ENCODE data around the gene NSUN2. TPM values are rescaled to one million over a fixed set of nuclear protein-coding genes. Genes with fewer than 3 reads are reported as not detected.

The NSUN2 gene
- total RNA-seq, 6 experiments from 2014 or later, result 59.9 to 67.7 (median 60.5) TPM

DNA sequence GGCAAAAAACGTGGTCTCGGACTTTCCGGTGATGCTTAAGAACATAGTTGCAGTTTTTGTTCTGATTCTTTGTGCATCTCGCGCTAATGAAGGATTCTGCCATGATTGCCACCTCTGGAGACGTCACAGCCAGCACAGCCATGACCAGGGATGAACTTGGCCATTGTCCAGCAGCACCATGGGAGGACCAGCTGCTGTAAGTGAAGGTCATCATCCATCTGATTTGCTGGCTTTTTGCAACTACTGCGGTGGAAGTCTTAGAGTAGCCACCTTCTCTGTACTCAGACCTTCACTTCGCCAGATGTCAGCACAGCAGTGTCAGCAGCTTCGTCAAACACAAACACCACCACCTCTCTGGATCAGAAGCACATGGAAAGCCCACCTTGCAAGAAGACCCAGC, 45.7 kb downstream of the NSUN2 start:
- DNase-seq, result no peak
- Mint-ChIP-seq H3K9me3 (no peaks in the 10 kb centered on the region), H3K4me1 (ENCODE audit: low read depth) (peaks cover 1% of the 10 kb centered on the region; the same call in 1 of the 2 replicates)

DNA sequence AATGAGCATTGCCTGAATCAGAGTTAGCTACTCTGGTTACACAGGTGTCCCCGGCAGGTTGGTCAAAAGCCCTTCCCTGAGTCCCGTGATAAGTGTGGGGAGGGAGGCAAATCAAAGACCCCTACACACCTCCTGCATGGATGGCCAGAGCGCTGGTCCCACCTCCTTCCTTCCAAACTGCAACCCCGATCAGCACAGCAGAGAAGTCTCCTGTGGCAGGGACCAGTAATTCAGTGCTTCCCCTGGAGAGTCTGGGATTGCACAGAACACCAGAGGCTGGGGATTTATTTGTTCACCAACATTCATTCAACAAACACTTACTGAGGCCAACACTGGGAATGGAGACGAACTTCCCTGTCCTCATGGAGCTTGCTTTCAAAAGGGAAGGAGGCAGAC, 46.2 kb downstream of the NSUN2 start:
- Mint-ChIP-seq H3K4me3 (no peak overlapping the region), H3K27ac (no peak overlapping the region)
- TF ChIP-seq, protein P1, sequence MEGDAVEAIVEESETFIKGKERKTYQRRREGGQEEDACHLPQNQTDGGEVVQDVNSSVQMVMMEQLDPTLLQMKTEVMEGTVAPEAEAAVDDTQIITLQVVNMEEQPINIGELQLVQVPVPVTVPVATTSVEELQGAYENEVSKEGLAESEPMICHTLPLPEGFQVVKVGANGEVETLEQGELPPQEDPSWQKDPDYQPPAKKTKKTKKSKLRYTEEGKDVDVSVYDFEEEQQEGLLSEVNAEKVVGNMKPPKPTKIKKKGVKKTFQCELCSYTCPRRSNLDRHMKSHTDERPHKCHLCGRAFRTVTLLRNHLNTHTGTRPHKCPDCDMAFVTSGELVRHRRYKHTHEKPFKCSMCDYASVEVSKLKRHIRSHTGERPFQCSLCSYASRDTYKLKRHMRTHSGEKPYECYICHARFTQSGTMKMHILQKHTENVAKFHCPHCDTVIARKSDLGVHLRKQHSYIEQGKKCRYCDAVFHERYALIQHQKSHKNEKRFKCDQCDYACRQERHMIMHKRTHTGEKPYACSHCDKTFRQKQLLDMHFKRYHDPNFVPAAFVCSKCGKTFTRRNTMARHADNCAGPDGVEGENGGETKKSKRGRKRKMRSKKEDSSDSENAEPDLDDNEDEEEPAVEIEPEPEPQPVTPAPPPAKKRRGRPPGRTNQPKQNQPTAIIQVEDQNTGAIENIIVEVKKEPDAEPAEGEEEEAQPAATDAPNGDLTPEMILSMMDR (IDR thresholded peaks at IDR 0.05), result no peak

More for the DNA sequence above, 45.7 kb downstream of the NSUN2 start:
- H3K4me3 Mint-ChIP-seq, result no peak overlapping the region
- H3K27me3 Mint-ChIP-seq (ENCODE audit: insufficient read depth), result peaks cover 21% of the 10 kb centered on the region
- no peak overlapping the region for H3K27ac Mint-ChIP-seq
- H3K36me3 Mint-ChIP-seq (ENCODE audit: low read depth), result no peaks in the 10 kb centered on the region
- TF ChIP-seq, protein P1 (IDR thresholded peaks at IDR 0.05), result no peak

DNA sequence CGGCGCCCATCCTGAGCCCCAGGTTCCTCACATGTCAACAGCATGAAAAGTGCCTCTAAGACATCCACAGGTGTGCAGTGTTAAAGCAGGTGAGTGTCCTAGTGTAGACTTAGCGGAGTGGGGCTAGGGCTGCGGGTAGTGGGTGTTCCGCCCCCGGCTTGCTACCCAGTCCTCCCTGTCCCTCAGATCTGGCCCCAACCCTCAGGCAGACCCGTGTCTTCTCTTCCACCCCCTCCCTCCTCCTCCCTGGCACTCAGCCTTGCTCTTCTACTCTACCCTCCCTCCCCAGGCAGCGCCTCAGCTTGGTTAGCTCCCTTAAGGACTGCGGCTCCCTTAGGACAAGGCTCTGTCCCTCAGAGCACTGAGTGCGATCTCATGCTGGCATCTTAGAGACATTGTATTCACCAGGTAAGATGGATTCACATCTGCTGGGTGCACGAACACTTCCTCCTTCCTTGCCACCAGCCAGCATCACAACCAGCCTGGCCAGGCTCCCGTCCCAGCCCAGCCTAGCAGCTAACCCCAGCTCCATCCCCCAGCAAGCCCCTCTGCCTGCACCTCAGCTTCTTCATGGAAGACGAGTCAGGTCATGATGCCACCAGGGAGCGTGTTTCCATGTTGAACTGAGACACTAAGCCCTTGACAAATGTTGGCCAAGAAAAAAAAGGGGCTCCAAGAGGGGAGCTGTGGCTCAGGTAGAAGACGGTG, 46.8 kb downstream of the NSUN2 start:
- no peaks in the 10 kb centered on the region for H3K36me3 Mint-ChIP-seq (ENCODE audit: low read depth)
- no peak overlapping the region for H3K27ac Mint-ChIP-seq
- no peak for DNase-seq
- H3K4me1 Mint-ChIP-seq (ENCODE audit: low read depth), result peaks cover 9% of the 10 kb centered on the region; the same call in 1 of the 2 replicates
- TF ChIP-seq, protein P1 (IDR thresholded peaks at IDR 0.05), result no peak
- no peaks in the 10 kb centered on the region for H3K9me3 Mint-ChIP-seq
- H3K4me3 Mint-ChIP-seq, result no peak overlapping the region
- peaks cover 30% of the 10 kb centered on the region for H3K27me3 Mint-ChIP-seq (ENCODE audit: insufficient read depth)

More for the DNA sequence above, 46.2 kb downstream of the NSUN2 start:
- Mint-ChIP-seq H3K4me1 (ENCODE audit: low read depth) (peaks cover 6% of the 10 kb centered on the region; the same call in 1 of the 2 replicates), H3K9me3 (no peaks in the 10 kb centered on the region), H3K36me3 (ENCODE audit: low read depth) (no peaks in the 10 kb centered on the region), H3K27me3 (ENCODE audit: insufficient read depth) (peaks cover 25% of the 10 kb centered on the region)
- DNase-seq, result no peak

DNA sequence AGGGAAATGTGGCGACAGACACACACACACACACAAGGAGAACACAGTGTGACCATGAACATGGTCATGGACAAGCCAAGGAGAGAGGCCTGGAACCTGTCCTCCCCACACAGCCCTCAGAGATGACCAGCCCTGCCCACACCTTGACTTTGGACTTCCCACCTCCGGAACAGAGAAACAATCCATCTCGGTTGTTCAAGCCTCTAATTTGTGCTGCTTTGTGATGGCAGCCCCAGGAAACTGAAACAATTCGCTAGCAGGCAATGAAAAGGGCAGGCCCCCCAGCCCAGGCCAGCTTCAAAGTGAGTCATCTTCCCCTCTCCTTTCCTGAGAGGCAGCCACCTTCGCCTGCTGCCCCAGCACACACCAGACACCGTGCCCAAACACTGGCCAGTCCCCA, 47.7 kb downstream of the NSUN2 start:
- TF ChIP-seq, protein P1 (IDR thresholded peaks at IDR 0.05), result no peak
- Mint-ChIP-seq H3K4me3 (no peak overlapping the region), H3K36me3 (ENCODE audit: low read depth) (no peaks in the 10 kb centered on the region)

DNA sequence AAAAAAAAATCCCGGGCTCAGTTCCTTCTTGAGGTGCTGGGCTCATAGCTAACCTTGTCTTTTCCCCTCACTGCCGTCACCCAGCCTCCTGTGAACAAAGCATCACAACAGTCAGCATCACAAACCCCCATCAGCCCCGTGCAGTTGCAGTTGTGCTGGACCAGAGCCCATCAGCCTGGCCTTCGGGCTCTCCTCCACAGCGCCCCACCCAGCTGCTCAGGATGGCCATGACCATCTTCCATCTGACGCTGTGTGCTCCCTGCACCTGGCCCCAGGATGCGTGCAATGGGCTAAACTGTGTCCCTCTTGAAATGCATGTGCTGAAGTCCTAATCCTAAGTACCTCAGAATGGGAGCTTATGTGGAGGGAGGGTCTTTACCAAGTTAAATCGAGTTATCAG, 48.1 kb downstream of the NSUN2 start:
- Mint-ChIP-seq H3K4me3 (no peak overlapping the region), H3K27me3 (ENCODE audit: insufficient read depth) (peaks cover 31% of the 10 kb centered on the region)

More for the DNA sequence above, 47.7 kb downstream of the NSUN2 start:
- Mint-ChIP-seq H3K27me3 (ENCODE audit: insufficient read depth) (peaks cover 32% of the 10 kb centered on the region), H3K27ac (no peak overlapping the region), H3K4me1 (ENCODE audit: low read depth) (peaks cover 9% of the 10 kb centered on the region; the same call in 1 of the 2 replicates), H3K9me3 (no peaks in the 10 kb centered on the region)
- DNase-seq, result no peak

More for the DNA sequence above, 48.1 kb downstream of the NSUN2 start:
- H3K4me1 Mint-ChIP-seq (ENCODE audit: low read depth), result peaks cover 9% of the 10 kb centered on the region; the same call in 1 of the 2 replicates
- no peak overlapping the region for H3K27ac Mint-ChIP-seq
- TF ChIP-seq, protein P1 (IDR thresholded peaks at IDR 0.05), result no peak
- no peaks in the 10 kb centered on the region for H3K36me3 Mint-ChIP-seq (ENCODE audit: low read depth)
- no peak for DNase-seq
- H3K9me3 Mint-ChIP-seq, result no peaks in the 10 kb centered on the region

Measured in HFFc6 (cell line).